ENCODE results near the gene FAM222A.

GRCh38 chr12:109740694-109741245 is 27.1 kb downstream of the FAM222A start:
- TF ChIP-seq CTCF (conservative IDR thresholded peaks at IDR 0.05) (no peak), EZH2 (IDR thresholded peaks at IDR 0.05; ENCODE audit: low read depth) (no peak)

Data from PC-9 (cell line).